H1 (cell line): ENCODE data around the gene GABBR1. TPM values are rescaled to one million over a fixed set of nuclear protein-coding genes. Genes with fewer than 3 reads are reported as not detected.
A peak's percentile ranks its signal among the peaks of the same experiment; 100 is the strongest.

ENCODE experiments used
- CTCF ChIA-PET: fragments of 300-600 bp; sonication (Branson Sonifier 250); formaldehyde crosslinking; loops from one replicate; lab custom pipeline; 2021; ENCODE audit not compliant: partially characterized antibody; lab: Charles Lee
- POLR2A ChIA-PET: fragments of 300-600 bp; sonication (Branson Sonifier 250); formaldehyde crosslinking; loops from one replicate; lab custom pipeline; 2021; ENCODE audit warnings: inconsistent platforms; ENCODE audit not compliant: partially characterized antibody; lab: Charles Lee
- DNase-seq, 2 experiments: peaks; one replicate each; pipeline versions ENCODE4 v3.0.0 to v3.0.0-alpha.2; 2010 to 2022; ENCODE audit warnings: low spot score in 2 of 2, low read depth in 1 of 2, mixed read lengths in 1 of 2
- FAIRE-seq: peaks from 2 replicates; lab custom pipeline; 2011; peaks lifted over from hg19 to GRCh38; lab: Jason Lieb, UNC
- H2AFZ ChIP-seq: 2 replicates; pipeline ENCODE4 v1.8.1; 2012; ENCODE audit warnings: low read length, inconsistent platforms
- H2AK5ac ChIP-seq: 2 replicates; pipeline ENCODE4 v1.6.1; 2013; ENCODE audit warnings: low read depth, low read length
- H2BK120ac ChIP-seq: replicated peaks from 2 replicates; pipeline ENCODE3; 2013; ENCODE audit warnings: low read depth, low read length, inconsistent platforms
- H2BK12ac ChIP-seq: 2 replicates; pipeline ENCODE4 v1.6.1; 2013; ENCODE audit warnings: low read depth, low read length
- H2BK15ac ChIP-seq: 2 replicates; pipeline ENCODE4 v1.6.1; 2013; ENCODE audit warnings: low read length
- H2BK20ac ChIP-seq: 2 replicates; pipeline ENCODE4 v1.6.1; 2013; ENCODE audit warnings: low read length
- H2BK5ac ChIP-seq: 2 replicates; pipeline ENCODE4 v1.6.1; 2013; ENCODE audit warnings: low read depth, low read length
- H3K14ac ChIP-seq: 2 replicates; pipeline ENCODE4 v1.6.1; 2013; ENCODE audit warnings: inconsistent platforms; ENCODE audit not compliant: insufficient read length
- H3K18ac ChIP-seq: 2 replicates; pipeline ENCODE4 v1.6.1; 2013; ENCODE audit warnings: low read length; ENCODE audit errors: extremely low read depth
- H3K23ac ChIP-seq: 2 replicates; pipeline ENCODE4 v1.6.1; 2013; ENCODE audit warnings: inconsistent platforms; ENCODE audit not compliant: insufficient read length
- H3K23me2 ChIP-seq: 2 replicates; pipeline ENCODE4 v1.6.1; 2013; ENCODE audit warnings: low read depth, low read length
- H3K27ac ChIP-seq: 2 replicates; pipeline ENCODE4 v1.6.1; 2011; ENCODE audit warnings: low read depth, low read length, inconsistent platforms
- H3K27me3 ChIP-seq, 4 experiments: replicated peaks in 1 of 4; 1 replicate in 1 of 4; 2 replicates in 3 of 4; pipeline versions ENCODE4 v1.6.1 to v1.8.1; 2011 to 2013; ENCODE audit warnings: low read length in 3 of 4, mild to moderate bottlenecking in 3 of 4, inconsistent platforms in 2 of 4, mixed read lengths in 2 of 4, moderate library complexity in 1 of 4; ENCODE audit not compliant: control insufficient read depth in 3 of 4, insufficient read depth in 3 of 4; ENCODE audit errors: extremely low read depth in 1 of 4
- H3K36me3 ChIP-seq, 4 experiments: 2 replicates each; pipeline versions ENCODE4 v1.6.1 to v1.8.1; 2011 to 2013; ENCODE audit warnings: mild to moderate bottlenecking in 4 of 4, low read length in 3 of 4, moderate library complexity in 2 of 4, control low read depth in 1 of 4, inconsistent platforms in 1 of 4; ENCODE audit not compliant: insufficient read depth in 4 of 4, control insufficient read depth in 2 of 4
- H3K4ac ChIP-seq: replicated peaks from 2 replicates; pipeline ENCODE3; 2013; ENCODE audit warnings: low read length, low read depth, mixed read lengths, inconsistent platforms; ENCODE audit not compliant: insufficient read length
- H3K4me1 ChIP-seq, 4 experiments: replicated peaks in 1 of 4; 1 replicate in 1 of 4; 2 replicates in 3 of 4; pipeline versions ENCODE4 v1.6.1 to v1.8.1; 2011 to 2013; ENCODE audit warnings: low read length in 3 of 4, inconsistent platforms in 2 of 4, mixed read lengths in 1 of 4; ENCODE audit not compliant: insufficient read depth in 4 of 4, control insufficient read depth in 3 of 4
- H3K4me2 ChIP-seq, 2 experiments: 2 replicates each; pipeline versions ENCODE4 v1.6.1 to v1.8.1; 2011 to 2013; ENCODE audit warnings: low read depth in 2 of 2, low read length in 2 of 2, control low read depth in 1 of 2, inconsistent platforms in 1 of 2, mild to moderate bottlenecking in 1 of 2; ENCODE audit not compliant: insufficient read depth in 1 of 2
- H3K4me3 ChIP-seq, 4 experiments: fragments of 200-600, 300-600 bp in 1 of 4; sonication (generic), shearing (Covaris generic), sonication (Bioruptor Twin) in 1 of 4; 2 replicates each; pipeline versions ENCODE4 v1.5.1 to v1.8.1; 2011 to 2016; ENCODE audit warnings: low read length in 4 of 4, low read depth in 3 of 4, control low read depth in 2 of 4, inconsistent platforms in 2 of 4, mild to moderate bottlenecking in 2 of 4, mixed read lengths in 1 of 4, moderate library complexity in 1 of 4; ENCODE audit not compliant: insufficient read depth in 2 of 4; ENCODE audit errors: extremely low read depth in 1 of 4
- H3K56ac ChIP-seq: replicated peaks from 2 replicates; pipeline ENCODE3; 2013; ENCODE audit warnings: low read depth, mild to moderate bottlenecking, mixed read lengths, low read length, inconsistent platforms; ENCODE audit not compliant: insufficient read length
- H3K79me1 ChIP-seq: 2 replicates; pipeline ENCODE4 v1.6.1; 2013; ENCODE audit warnings: low read depth, low read length, control low read depth
- H3K79me2 ChIP-seq, 2 experiments: 2 replicates each; pipeline versions ENCODE4 v1.6.1 to v1.8.1; 2012 to 2013; ENCODE audit warnings: low read length in 2 of 2, mild to moderate bottlenecking in 2 of 2, inconsistent platforms in 1 of 2; ENCODE audit not compliant: insufficient read depth in 2 of 2, control insufficient read depth in 1 of 2
- H3K9ac ChIP-seq, 4 experiments: replicated peaks in 1 of 4; 1 replicate in 1 of 4; 2 replicates in 3 of 4; pipeline versions ENCODE4 v1.6.1 to v1.8.1; 2011 to 2013; ENCODE audit warnings: low read depth in 3 of 4, low read length in 3 of 4, control low read depth in 2 of 4, mild to moderate bottlenecking in 2 of 4, moderate library complexity in 2 of 4, inconsistent platforms in 1 of 4; ENCODE audit errors: extremely low read depth in 1 of 4
- H3K9me3 ChIP-seq, 2 experiments: 2 replicates each; pipeline versions ENCODE4 v1.6.1 to v1.8.1; 2012 to 2013; ENCODE audit warnings: mild to moderate bottlenecking in 2 of 2, moderate library complexity in 2 of 2, control low read depth in 1 of 2, inconsistent platforms in 1 of 2, low read depth in 1 of 2, low read length in 1 of 2, mixed read lengths in 1 of 2; ENCODE audit not compliant: insufficient read depth in 2 of 2
- H4K20me1 ChIP-seq, 2 experiments: replicated peaks in 1 of 2; 2 replicates each; pipeline versions ENCODE3 to v1.8.1; 2011 to 2013; ENCODE audit warnings: inconsistent platforms in 2 of 2, low read length in 2 of 2, mild to moderate bottlenecking in 1 of 2; ENCODE audit not compliant: insufficient read depth in 2 of 2, control insufficient read depth in 1 of 2
- H4K5ac ChIP-seq: 2 replicates; pipeline ENCODE4 v1.6.1; 2013; ENCODE audit warnings: low read length, low read depth, mixed read lengths, inconsistent platforms; ENCODE audit not compliant: insufficient read length
- H4K8ac ChIP-seq: 2 replicates; pipeline ENCODE4 v1.8.0; 2013; ENCODE audit warnings: mild to moderate bottlenecking, moderate library complexity, low read length, inconsistent platforms; ENCODE audit not compliant: insufficient read depth; ENCODE audit errors: extremely low read depth
- H4K91ac ChIP-seq: replicated peaks from 2 replicates; pipeline ENCODE3; 2013; ENCODE audit warnings: low read length, mixed read lengths, inconsistent platforms; ENCODE audit not compliant: insufficient read length
- EP300 ChIP-seq, 2 experiments: IDR thresholded peaks; 1 replicate in 1 of 2; 2 replicates in 1 of 2; pipeline ENCODE4 v1.6.1; 2011 to 2012; ENCODE audit warnings: low read depth in 2 of 2, low read length in 2 of 2, mild to moderate bottlenecking in 2 of 2, borderline replicate concordance in 1 of 2, inconsistent platforms in 1 of 2, moderate library complexity in 1 of 2
- WGBS, 2 experiments: shearing (Covaris generic) in 1 of 2; methylation state at CpG; one replicate each; pipeline versions ENCODE4 v1.1.6 to v1.1.7; 2013 to 2015; ENCODE audit warnings: low lambda C conversion rate in 2 of 2, mixed read lengths in 2 of 2, inconsistent platforms in 1 of 2, low coverage in 1 of 2, missing lambda C conversion rate in 1 of 2; ENCODE audit not compliant: insufficient replicate concordance in 2 of 2, insufficient coverage in 1 of 2, insufficient read length in 1 of 2; ENCODE audit errors: extremely low coverage in 1 of 2, missing lambda C conversion rate in 1 of 2; 5-methylcytosine and 5-hydroxymethylcytosine counted together
- polyA plus RNA-seq, 7 experiments: library from polyadenylated mRNA; depleted of rRNA in 3 of 7; stranded (reverse) in 5 of 7; unstranded in 2 of 7; fragments of >200 nt in 5 of 7; fragments of 200-250 nt in 2 of 7; gene quantifications; 1 replicate in 5 of 7; 2 replicates in 1 of 7; 4 replicates in 1 of 7; pipeline versions ENCODE4 v1.2.1 to v1.2.3, GENCODE V29; 2011 to 2013; ENCODE audit warnings: missing spikeins in 2 of 7, mixed read lengths in 2 of 7
- total RNA-seq: library from RNA; stranded (reverse); fragmentation: NEBNext Ultra II Directional; extraction: Animal tissue kit (Norgen Biotek cat#: 25700); gene quantifications from 2 replicates; pipeline ENCODE4 v1.2.1, GENCODE V29; 2021

Gene GABBR1
- total and polyA plus RNA-seq, 2 of the 8 experiments (the other 6 are each of a cell fraction or from before 2014, with no cell fraction given): 75.9 to 78.3 TPM

DNA sequence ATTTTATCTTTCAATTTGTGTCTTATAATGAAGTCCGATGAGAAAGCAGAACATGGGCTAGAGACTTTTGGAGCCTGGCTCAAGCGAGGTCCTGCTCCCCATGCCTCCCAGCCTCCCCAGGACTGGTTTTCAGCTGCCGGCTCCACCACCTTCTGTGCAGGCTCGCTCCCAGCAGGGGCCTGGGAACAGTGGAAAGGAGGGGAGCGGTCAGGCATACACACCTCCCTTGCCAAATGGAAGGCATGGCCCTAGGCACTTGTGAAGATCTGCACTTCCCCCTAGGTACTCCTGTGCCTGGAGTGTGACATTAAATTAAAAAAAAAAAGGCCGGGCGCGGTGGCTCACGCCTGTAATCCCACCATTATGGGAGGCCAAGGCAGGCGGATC is 19.2 kb upstream of the GABBR1 start:
- no peak overlapping the region; the same call in 1 of the 2 replicates for H2BK5ac ChIP-seq

More for the DNA sequence above, 19.2 kb upstream of the GABBR1 start:
- Histone ChIP-seq H2BK15ac (no peak overlapping the region), H3K9ac (no peak overlapping the region), H2BK120ac (no peak overlapping the region), H3K27ac (no peak overlapping the region), H3K4ac (no peak overlapping the region), H4K8ac (no peak overlapping the region), H2AFZ (no peak overlapping the region), H4K91ac (peak overlapping the region; percentile 4), H3K56ac (no peak overlapping the region), H2BK20ac (peak overlapping the region; percentile 76; the same call in 1 of the 2 replicates), H3K14ac (no peak overlapping the region), H2AK5ac (no peak overlapping the region), H3K79me2 (no peaks in the 10 kb centered on the region), H3K18ac (no peak overlapping the region), H3K27me3 (no peaks in the 10 kb centered on the region), H3K9me3 (no peaks in the 10 kb centered on the region), H3K4me1 (peaks cover 7 to 21% (median 14%) of the 10 kb centered on the region in 4 experiments), H3K36me3 (no peaks in the 10 kb centered on the region), H4K20me1 (no peaks in the 10 kb centered on the region), H3K23ac (no peak overlapping the region), H3K4me3 (no peak overlapping the region), H3K23me2 (no peaks in the 10 kb centered on the region), H2BK12ac (peak overlapping the region; percentile 77; the same call in 1 of the 2 replicates), H3K79me1 (no peaks in the 10 kb centered on the region), H4K5ac (no peak overlapping the region), H3K4me2 (no peak overlapping the region)
- 92% methylated on average over 10 of the region's 10 CpGs; no CpG with 5 or more reads in 1 of the 2 experiments for WGBS, 2 experiments
- ChIA-PET CTCF (interaction anchor here (0.7 to 33.1 kb wide), 12 partner anchors 4 to 98 kb away, joined by 3 to 658 read pairs (median 23); partner anchors contain the start of genes GABBR1, MOG and ZFP57), POLR2A (interaction anchor here (7.7 kb wide), 1 partner anchor 11 kb away, joined by 78 read pairs; no protein-coding TSS in a partner anchor)
- no peak for TF ChIP-seq EP300 (IDR thresholded peaks at IDR 0.05; ENCODE audit: borderline replicate concordance in 1 of 2, low read depth in 2 of 2, low read length in 2 of 2)
- FAIRE-seq (no peak), DNase-seq (no peak)
